Measurements from ENCODE around the gene NPY5R.

DNA sequence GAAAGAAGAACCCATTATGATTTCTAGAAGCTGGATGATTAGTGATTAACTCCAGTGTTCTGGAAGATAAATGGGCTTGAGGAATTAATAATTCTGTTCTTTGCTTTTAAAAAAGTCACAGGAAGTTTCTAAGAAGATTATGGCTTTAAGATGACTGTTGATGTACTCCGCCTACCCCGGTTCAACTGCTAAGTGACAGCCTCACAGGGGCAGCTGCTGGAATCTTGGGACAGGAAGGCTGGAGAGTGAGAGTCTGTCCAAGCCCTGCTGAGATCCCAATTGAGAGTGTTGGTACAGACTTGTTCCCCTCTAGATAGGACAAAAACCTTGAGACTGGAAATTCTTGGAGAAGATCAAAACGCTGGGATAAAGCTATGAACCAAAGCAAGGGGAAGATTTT lies 48.6 kb upstream of the NPY5R start:
- TF ChIP-seq POLR2A (IDR thresholded peaks at IDR 0.05; ENCODE audit: low read depth, low read length) (no peak), POLR2AphosphoS5 (IDR thresholded peaks at IDR 0.05; ENCODE audit: low read depth, low read length) (no peak), POU2F2 (IDR thresholded peaks at IDR 0.05; ENCODE audit: low read depth, low read length) (no peak), TAF1 (IDR thresholded peaks at IDR 0.05; ENCODE audit: low read depth, low read length) (no peak)
